Trophoblast cell (in vitro differentiated cells and primary cell): Measurements from ENCODE around the gene MBP.

Source experiments
- DNase-seq, 2 donors: peaks; one replicate each; pipeline ENCODE4 v3.0.0-alpha.2; 2016
- H2AFZ ChIP-seq: 2 replicates; pipeline ENCODE4 v1.6.1; 2013; ENCODE audit warnings: low read length, moderate library complexity, mild to moderate bottlenecking; ENCODE audit not compliant: insufficient read depth, poor library complexity
- H2AK5ac ChIP-seq: 2 replicates; pipeline ENCODE4 v1.6.1; 2013; ENCODE audit warnings: mild to moderate bottlenecking, low read length
- H2BK120ac ChIP-seq: 2 replicates; pipeline ENCODE4 v1.6.1; 2013; ENCODE audit warnings: low read length, mild to moderate bottlenecking, moderate library complexity; ENCODE audit not compliant: insufficient read depth, poor library complexity
- H2BK12ac ChIP-seq: 2 replicates; pipeline ENCODE4 v1.6.1; 2013; ENCODE audit warnings: mild to moderate bottlenecking, low read length, moderate library complexity
- H2BK5ac ChIP-seq: 2 replicates; pipeline ENCODE4 v1.6.1; 2013; ENCODE audit warnings: low read length, low read depth, moderate library complexity, mild to moderate bottlenecking; ENCODE audit not compliant: poor library complexity
- H3K14ac ChIP-seq: 2 replicates; pipeline ENCODE4 v1.6.1; 2013; ENCODE audit warnings: mild to moderate bottlenecking, low read length
- H3K18ac ChIP-seq: 2 replicates; pipeline ENCODE4 v1.6.1; 2013; ENCODE audit warnings: mild to moderate bottlenecking, low read length
- H3K23ac ChIP-seq: 2 replicates; pipeline ENCODE4 v1.6.1; 2013; ENCODE audit warnings: low read length
- H3K27ac ChIP-seq: 2 replicates; pipeline ENCODE4 v1.5.1; 2013; ENCODE audit warnings: low read depth, mild to moderate bottlenecking, inconsistent platforms, low read length, moderate library complexity
- H3K27me3 ChIP-seq: 2 replicates; pipeline ENCODE4 v1.6.1; 2013; ENCODE audit warnings: inconsistent platforms, mild to moderate bottlenecking, low read length, moderate library complexity; ENCODE audit not compliant: insufficient read depth
- H3K36me3 ChIP-seq, 2 experiments: 1 replicate in 1 of 2; 2 replicates in 1 of 2; pipeline ENCODE4 v1.6.1; 2013; ENCODE audit warnings: low read length in 2 of 2, mild to moderate bottlenecking in 2 of 2, moderate library complexity in 1 of 2; ENCODE audit not compliant: insufficient read depth in 2 of 2, control insufficient read depth in 1 of 2
- H3K4ac ChIP-seq: 2 replicates; pipeline ENCODE4 v1.6.1; 2013; ENCODE audit warnings: low read depth, mild to moderate bottlenecking, low read length, moderate library complexity
- H3K4me1 ChIP-seq, 2 experiments: 1 replicate in 1 of 2; 2 replicates in 1 of 2; pipeline ENCODE4 v1.6.1; 2013; ENCODE audit warnings: low read length in 2 of 2, mild to moderate bottlenecking in 2 of 2, moderate library complexity in 1 of 2; ENCODE audit not compliant: insufficient read depth in 2 of 2, control insufficient read depth in 1 of 2
- H3K4me2 ChIP-seq: 2 replicates; pipeline ENCODE4 v1.6.1; 2013; ENCODE audit warnings: inconsistent platforms, mild to moderate bottlenecking, low read length, moderate library complexity
- H3K4me3 ChIP-seq: 2 replicates; pipeline ENCODE4 v1.5.1; 2013; ENCODE audit warnings: mild to moderate bottlenecking, low read depth, low read length, inconsistent platforms
- H3K79me1 ChIP-seq: one replicate; pipeline ENCODE4 v1.6.1; 2013; ENCODE audit warnings: low read length
- H3K79me2 ChIP-seq: 2 replicates; pipeline ENCODE4 v1.6.1; 2013; ENCODE audit warnings: low read length, mild to moderate bottlenecking; ENCODE audit not compliant: control insufficient read depth, insufficient read depth, poor library complexity
- H3K9ac ChIP-seq: 2 replicates; pipeline ENCODE4 v1.6.1; 2013; ENCODE audit warnings: mild to moderate bottlenecking, low read length
- H3K9me3 ChIP-seq: 2 replicates; pipeline ENCODE4 v1.6.1; 2013; ENCODE audit warnings: low read depth, mild to moderate bottlenecking, control low read depth, inconsistent platforms, low read length; ENCODE audit not compliant: insufficient read depth
- H4K12ac ChIP-seq: 2 replicates; pipeline ENCODE4 v1.6.1; 2013; ENCODE audit warnings: low read depth, mild to moderate bottlenecking, low read length, moderate library complexity
- H4K8ac ChIP-seq: 2 replicates; pipeline ENCODE4 v1.6.1; 2013; ENCODE audit warnings: low read depth, mild to moderate bottlenecking, low read length, moderate library complexity
- H4K91ac ChIP-seq: one replicate; pipeline ENCODE4 v1.6.1; 2013; ENCODE audit warnings: low read depth, mild to moderate bottlenecking, low read length, moderate library complexity
- WGBS: extraction: QIAGEN DNeasy Blood & Tissue Kit; methylation state at CpG from one replicate; pipeline ENCODE4 v1.1.7; 2013; ENCODE audit warnings: missing lambda C conversion rate; ENCODE audit not compliant: insufficient read length, insufficient coverage; ENCODE audit errors: extremely low coverage; 5-methylcytosine and 5-hydroxymethylcytosine counted together

The MBP gene

GRCh38 chr18:77069931-77070330 is 62.7 kb downstream of the MBP start:
- no peak overlapping the region for H3K18ac ChIP-seq
- no peak overlapping the region for H4K8ac ChIP-seq
- no peak overlapping the region for H3K4ac ChIP-seq
- no peak overlapping the region for H2BK12ac ChIP-seq
- peaks cover 2% of the 10 kb centered on the region for H3K79me1 ChIP-seq
- H3K14ac ChIP-seq, result no peak overlapping the region
- no peak overlapping the region for H4K12ac ChIP-seq
- no peak overlapping the region for H3K9ac ChIP-seq
- H2BK120ac ChIP-seq, result no peak overlapping the region
- peaks cover 20 to 29% of the 10 kb centered on the region in 2 experiments for H3K4me1 ChIP-seq
- peaks cover 1% of the 10 kb centered on the region for H3K79me2 ChIP-seq
- peaks cover 0 to 2% of the 10 kb centered on the region in 2 experiments for H3K36me3 ChIP-seq
- H3K4me2 ChIP-seq, result no peak overlapping the region
- no peak overlapping the region for H2AFZ ChIP-seq
- no peak overlapping the region for H3K4me3 ChIP-seq
- no peak overlapping the region for H3K27ac ChIP-seq
- no peak overlapping the region for H2BK5ac ChIP-seq
- no peak for DNase-seq
- H2AK5ac ChIP-seq, result no peak overlapping the region
- no CpG with 5 or more reads among the region's 13 CpGs for WGBS
- H3K9me3 ChIP-seq, result no peaks in the 10 kb centered on the region
- no peak overlapping the region for H4K91ac ChIP-seq
- H3K27me3 ChIP-seq, result no peaks in the 10 kb centered on the region
- no peak overlapping the region for H3K23ac ChIP-seq

- Histone ChIP-seq H3K27ac (no peak overlapping the region), H3K27me3 (no peaks in the 10 kb centered on the region), H3K14ac (peak overlapping the region; percentile 41), H3K9me3 (no peaks in the 10 kb centered on the region), H3K9ac (no peak overlapping the region), H2BK120ac (peak overlapping the region; percentile 28), H3K4ac (no peak overlapping the region), H2BK5ac (no peak overlapping the region), H3K23ac (no peak overlapping the region), H4K91ac (peak overlapping the region; percentile 0), H2AK5ac (peak overlapping the region; percentile 85), H3K79me2 (peaks cover 1% of the 10 kb centered on the region), H4K8ac (no peak overlapping the region), H3K4me2 (no peak overlapping the region), H2BK12ac (no peak overlapping the region), H3K4me3 (no peak overlapping the region), H3K18ac (no peak overlapping the region), H3K4me1 (peaks cover 20 to 29% of the 10 kb centered on the region in 2 experiments), H3K36me3 (peaks cover 0 to 2% of the 10 kb centered on the region in 2 experiments), H2AFZ (no peak overlapping the region), H4K12ac (no peak overlapping the region), H3K79me1 (peaks cover 2% of the 10 kb centered on the region)
- no peak for DNase-seq
- no CpG with 5 or more reads among the region's 14 CpGs for WGBS
Measured at GRCh38 chr18:77069482-77069881, 63.1 kb downstream of the MBP start.

DNA sequence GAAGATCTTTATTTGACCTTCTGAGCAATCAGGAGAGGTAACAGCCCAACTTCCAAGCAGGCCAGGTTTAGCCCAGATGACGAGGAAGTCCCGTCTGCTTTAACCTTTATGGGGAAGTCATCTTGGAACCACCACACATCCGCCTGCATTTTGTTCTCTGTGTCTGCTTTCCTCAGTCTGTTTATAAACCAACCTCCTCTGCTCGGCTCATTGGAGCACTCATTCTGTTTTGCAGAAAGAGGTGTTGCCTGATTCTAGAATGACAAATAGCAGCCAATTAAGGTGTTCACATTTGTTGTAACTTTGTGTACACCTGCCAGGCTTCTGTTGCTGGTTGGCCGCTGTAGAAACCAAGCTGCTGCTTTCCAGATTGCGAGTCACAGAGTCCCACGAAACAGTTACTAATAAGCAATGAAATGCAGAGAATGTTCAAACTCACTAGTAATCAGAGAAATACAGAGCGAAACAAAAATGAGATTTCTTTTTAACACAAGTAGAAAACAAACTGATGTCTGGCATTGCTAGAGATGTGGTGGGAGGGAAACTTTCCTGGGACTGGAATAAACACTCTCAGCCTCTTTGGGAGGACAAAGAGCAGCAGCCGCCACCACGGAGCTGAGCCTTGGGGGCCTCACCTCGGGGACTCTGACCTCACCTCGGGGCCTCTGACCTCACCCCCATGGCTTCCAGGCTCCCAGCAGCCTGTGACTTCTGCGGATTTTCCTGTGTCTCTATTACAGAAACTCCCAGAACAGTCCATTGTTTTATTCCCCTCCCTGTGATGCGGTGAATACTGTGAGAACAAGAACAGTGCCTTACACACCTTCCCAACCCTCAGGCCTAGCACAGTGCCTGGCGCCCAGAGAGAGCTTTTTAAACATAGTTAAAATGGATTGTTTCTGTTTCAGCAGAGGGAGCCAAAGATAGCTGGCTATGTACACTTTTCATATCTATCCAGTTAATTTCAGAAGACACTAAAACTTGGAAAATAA is 64.0 kb downstream of the MBP start:
- Histone ChIP-seq H3K79me1 (peaks cover 2% of the 10 kb centered on the region), H3K27ac (peak overlapping the region; percentile 63), H3K14ac (no peak overlapping the region), H3K36me3 (peaks cover 0 to 2% of the 10 kb centered on the region in 2 experiments), H3K18ac (no peak overlapping the region), H2BK12ac (no peak overlapping the region), H4K91ac (peak overlapping the region; percentile 16), H4K8ac (no peak overlapping the region), H3K79me2 (peaks cover 1% of the 10 kb centered on the region), H2BK5ac (peak overlapping the region; percentile 14), H2AK5ac (no peak overlapping the region), H3K27me3 (no peaks in the 10 kb centered on the region), H3K9me3 (no peaks in the 10 kb centered on the region), H4K12ac (no peak overlapping the region), H2AFZ (peak overlapping the region; percentile 27), H3K4me1 (peaks cover 20 to 29% of the 10 kb centered on the region in 2 experiments), H2BK120ac (no peak overlapping the region), H3K9ac (no peak overlapping the region), H3K4ac (no peak overlapping the region), H3K4me3 (no peak overlapping the region), H3K4me2 (no peak overlapping the region), H3K23ac (no peak overlapping the region)
- WGBS, result no CpG with 5 or more reads among the region's 15 CpGs
- no peak for DNase-seq

- no peak overlapping the region for H2AK5ac ChIP-seq
- peaks cover 1% of the 10 kb centered on the region for H3K79me2 ChIP-seq
- H3K18ac ChIP-seq, result no peak overlapping the region
- H3K9me3 ChIP-seq, result no peaks in the 10 kb centered on the region
- WGBS, result no CpG with 5 or more reads among the region's 14 CpGs
- H3K4me3 ChIP-seq, result no peak overlapping the region
- H3K4ac ChIP-seq, result no peak overlapping the region
- H2BK12ac ChIP-seq, result no peak overlapping the region
- H3K4me2 ChIP-seq, result no peak overlapping the region
- no peak overlapping the region for H3K9ac ChIP-seq
- H3K14ac ChIP-seq, result no peak overlapping the region
- H3K79me1 ChIP-seq, result peaks cover 2% of the 10 kb centered on the region
- no peak overlapping the region for H4K12ac ChIP-seq
- peak overlapping the region; percentile 63 for H3K27ac ChIP-seq
- H4K8ac ChIP-seq, result no peak overlapping the region
- no peaks in the 10 kb centered on the region for H3K27me3 ChIP-seq
- no peak overlapping the region for H2BK120ac ChIP-seq
- H2AFZ ChIP-seq, result no peak overlapping the region
- peak overlapping the region; percentile 46 for H4K91ac ChIP-seq
- peaks cover 20 to 29% of the 10 kb centered on the region in 2 experiments for H3K4me1 ChIP-seq
- peak overlapping the region; percentile 5 for H2BK5ac ChIP-seq
- peaks cover 4 to 5% of the 10 kb centered on the region in 2 experiments for H3K36me3 ChIP-seq
- peak; percentile 35 to 72 for DNase-seq
- H3K23ac ChIP-seq, result no peak overlapping the region
Measured at GRCh38 chr18:77067291-77068061, 65.1 kb downstream of the MBP start.
